ENCODE measurements around the gene ALDH1A2. TPM values are rescaled to one million over a fixed set of nuclear protein-coding genes. Genes with fewer than 3 reads are reported as not detected.
A peak's percentile ranks its signal among the peaks of the same experiment; 100 is the strongest.

The ALDH1A2 gene
- total RNA-seq, 1 experiment from 2014 or later = 1.5 TPM

GRCh38 chr15:58080398-58080797, 14.9 kb upstream of the ALDH1A2 start:
- CTCF ChIA-PET = interaction anchor here (0.9 kb wide), 1 partner anchor 10 kb away, joined by 3 read pairs; no protein-coding TSS in a partner anchor
- TF ChIP-seq, protein P1, sequence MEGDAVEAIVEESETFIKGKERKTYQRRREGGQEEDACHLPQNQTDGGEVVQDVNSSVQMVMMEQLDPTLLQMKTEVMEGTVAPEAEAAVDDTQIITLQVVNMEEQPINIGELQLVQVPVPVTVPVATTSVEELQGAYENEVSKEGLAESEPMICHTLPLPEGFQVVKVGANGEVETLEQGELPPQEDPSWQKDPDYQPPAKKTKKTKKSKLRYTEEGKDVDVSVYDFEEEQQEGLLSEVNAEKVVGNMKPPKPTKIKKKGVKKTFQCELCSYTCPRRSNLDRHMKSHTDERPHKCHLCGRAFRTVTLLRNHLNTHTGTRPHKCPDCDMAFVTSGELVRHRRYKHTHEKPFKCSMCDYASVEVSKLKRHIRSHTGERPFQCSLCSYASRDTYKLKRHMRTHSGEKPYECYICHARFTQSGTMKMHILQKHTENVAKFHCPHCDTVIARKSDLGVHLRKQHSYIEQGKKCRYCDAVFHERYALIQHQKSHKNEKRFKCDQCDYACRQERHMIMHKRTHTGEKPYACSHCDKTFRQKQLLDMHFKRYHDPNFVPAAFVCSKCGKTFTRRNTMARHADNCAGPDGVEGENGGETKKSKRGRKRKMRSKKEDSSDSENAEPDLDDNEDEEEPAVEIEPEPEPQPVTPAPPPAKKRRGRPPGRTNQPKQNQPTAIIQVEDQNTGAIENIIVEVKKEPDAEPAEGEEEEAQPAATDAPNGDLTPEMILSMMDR (conservative IDR thresholded peaks at IDR 0.05; ENCODE audit: low read depth, low read length) = no peak
- no peak for TF ChIP-seq EZH2 (IDR thresholded peaks at IDR 0.05; ENCODE audit: borderline replicate concordance, low read depth, low read length, poor library complexity, severe bottlenecking)
- Histone ChIP-seq H3K9me3 (ENCODE audit: low read depth, low read length, poor library complexity, severe bottlenecking) (no peaks in the 10 kb centered on the region), H3K27me3 (replicated peaks; ENCODE audit: insufficient read depth, low read depth, low read length, poor library complexity) (no peaks in the 10 kb centered on the region), H3K4me1 (ENCODE audit: insufficient read depth, low read length, poor library complexity, severe bottlenecking) (no peaks in the 10 kb centered on the region), H3K27ac (ENCODE audit: low read depth, low read length, poor library complexity, severe bottlenecking) (no peak overlapping the region), H3K36me3 (ENCODE audit: insufficient read depth, low read length, poor library complexity, severe bottlenecking) (no peaks in the 10 kb centered on the region), H3K4me3 (ENCODE audit: low read depth, low read length, poor library complexity, severe bottlenecking) (no peak overlapping the region)
- POLR2A ChIA-PET (ENCODE audit: low non-redundant PET) = no interaction called here
- no peak for DNase-seq (ENCODE audit: low spot score)
- BruUV-seq (replicated peaks) = no TSS peak
- intact Hi-C loops (cut with micrococcal nuclease; ENCODE audit: unreplicated experiment) = no loop called here

- Histone ChIP-seq H3K4me3 (ENCODE audit: low read depth, low read length, poor library complexity, severe bottlenecking) (no peak overlapping the region), H3K36me3 (ENCODE audit: insufficient read depth, low read length, poor library complexity, severe bottlenecking) (no peaks in the 10 kb centered on the region), H3K4me1 (ENCODE audit: insufficient read depth, low read length, poor library complexity, severe bottlenecking) (no peaks in the 10 kb centered on the region), H3K27ac (ENCODE audit: low read depth, low read length, poor library complexity, severe bottlenecking) (no peak overlapping the region), H3K9me3 (ENCODE audit: low read depth, low read length, poor library complexity, severe bottlenecking) (no peaks in the 10 kb centered on the region), H3K27me3 (replicated peaks; ENCODE audit: insufficient read depth, low read depth, low read length, poor library complexity) (peaks cover 3% of the 10 kb centered on the region)
- ChIA-PET POLR2A (ENCODE audit: low non-redundant PET) (no interaction called here), CTCF (no interaction called here)
- BruUV-seq (replicated peaks) = no TSS peak
- TF ChIP-seq, protein P1 (conservative IDR thresholded peaks at IDR 0.05; ENCODE audit: low read depth, low read length) = no peak
- no peak for TF ChIP-seq EZH2 (IDR thresholded peaks at IDR 0.05; ENCODE audit: borderline replicate concordance, low read depth, low read length, poor library complexity, severe bottlenecking)
- intact Hi-C loops (cut with micrococcal nuclease; ENCODE audit: unreplicated experiment) = loop anchor here (5.0 to 10.0 kb wide), 2 partner anchors 104 to 414 kb away; no protein-coding TSS in a partner anchor
- no peak for DNase-seq (ENCODE audit: low spot score)
Observed at GRCh38 chr15:58078591-58078990, 13.1 kb upstream of the ALDH1A2 start.

DNA sequence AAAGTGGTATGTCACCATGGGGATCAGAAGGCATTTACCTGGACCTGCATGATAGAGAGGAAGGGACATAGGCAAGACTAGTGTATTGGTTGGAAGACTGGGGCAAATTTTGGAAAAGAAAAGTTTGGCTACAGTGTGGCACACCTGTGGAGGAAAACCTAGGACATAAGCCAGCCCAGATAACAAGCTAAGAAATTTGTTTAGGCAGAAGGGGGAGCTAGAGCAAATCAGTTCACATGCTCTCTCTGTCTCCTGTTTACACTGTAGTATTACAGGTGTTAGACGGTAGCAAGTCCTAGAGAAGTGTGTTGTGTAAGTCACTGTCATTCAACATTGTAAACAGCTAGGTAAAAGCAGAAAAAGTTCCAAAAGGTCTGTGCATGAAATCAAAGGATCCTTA, 11.9 kb upstream of the ALDH1A2 start:
- H3K27me3 ChIP-seq (replicated peaks; ENCODE audit: insufficient read depth, low read depth, low read length, poor library complexity) = peaks cover 13% of the 10 kb centered on the region
- H3K4me1 ChIP-seq (ENCODE audit: insufficient read depth, low read length, poor library complexity, severe bottlenecking) = no peaks in the 10 kb centered on the region
- BruUV-seq (replicated peaks) = no TSS peak
- TF ChIP-seq, protein P1 (conservative IDR thresholded peaks at IDR 0.05; ENCODE audit: low read depth, low read length) = peak; percentile 36; the same call in 1 of the 2 replicates
- no peak for TF ChIP-seq EZH2 (IDR thresholded peaks at IDR 0.05; ENCODE audit: borderline replicate concordance, low read depth, low read length, poor library complexity, severe bottlenecking)
- intact Hi-C loops (cut with micrococcal nuclease; ENCODE audit: unreplicated experiment) = loop anchor here (5.0 to 10.0 kb wide), 2 partner anchors 105 to 413 kb away; no protein-coding TSS in a partner anchor
- H3K36me3 ChIP-seq (ENCODE audit: insufficient read depth, low read length, poor library complexity, severe bottlenecking) = no peaks in the 10 kb centered on the region
- H3K9me3 ChIP-seq (ENCODE audit: low read depth, low read length, poor library complexity, severe bottlenecking) = no peaks in the 10 kb centered on the region
- no peak overlapping the region for H3K27ac ChIP-seq (ENCODE audit: low read depth, low read length, poor library complexity, severe bottlenecking)
- ChIA-PET CTCF (interaction anchor here (0.6 to 0.9 kb wide), 2 partner anchors 104 to 140 kb away, joined by 3 read pairs; no protein-coding TSS in a partner anchor), POLR2A (ENCODE audit: low non-redundant PET) (no interaction called here)
- no peak overlapping the region for H3K4me3 ChIP-seq (ENCODE audit: low read depth, low read length, poor library complexity, severe bottlenecking)
- DNase-seq (ENCODE audit: low spot score) = no peak
